CD4-positive, alpha-beta T cell treated with Interleukin-15 for 1 hour (primary cell): ENCODE measurements around the gene KCNIP1.
"Not testable (repeated sequence)": the region's sequence is repeated elsewhere in the genome, so short reads cannot be mapped to it uniquely, and the experiment has no call there.

Experiments used
- DNase-seq: peaks from one replicate; pipeline ENCODE4 v3.0.0-alpha.2; 2020

Gene KCNIP1

GRCh38 chr5:170538696-170539586 lies 35.1 kb downstream of the KCNIP1 start:
- no peak for DNase-seq

- no peak for DNase-seq
Measured at GRCh38 chr5:170540271-170540670, 36.5 kb downstream of the KCNIP1 start.

- DNase-seq, result no peak
Measured at GRCh38 chr5:170541146-170541769, 37.4 kb downstream of the KCNIP1 start.

GRCh38 chr5:170542691-170543293 lies 39.0 kb downstream of the KCNIP1 start:
- DNase-seq, result no peak

- no peak for DNase-seq
Measured at GRCh38 chr5:170545313-170545712, 41.5 kb downstream of the KCNIP1 start.

- no peak for DNase-seq
Measured at GRCh38 chr5:170545811-170546210, 42.0 kb downstream of the KCNIP1 start.

GRCh38 chr5:170546282-170546681 lies 42.5 kb downstream of the KCNIP1 start:
- DNase-seq, result no peak

GRCh38 chr5:170550382-170550781 lies 46.6 kb downstream of the KCNIP1 start:
- not testable (repeated sequence) for DNase-seq

- DNase-seq, result no peak
Measured at GRCh38 chr5:170551076-170551475, 47.3 kb downstream of the KCNIP1 start.

- DNase-seq, result no peak
Measured at GRCh38 chr5:170551622-170552021, 47.8 kb downstream of the KCNIP1 start.

GRCh38 chr5:170552621-170553115 lies 48.8 kb downstream of the KCNIP1 start:
- DNase-seq, result no peak

GRCh38 chr5:170553218-170553617 lies 49.4 kb downstream of the KCNIP1 start:
- no peak for DNase-seq

GRCh38 chr5:170554521-170555267 lies 50.9 kb downstream of the KCNIP1 start:
- DNase-seq, result no peak

- no peak for DNase-seq
Measured at GRCh38 chr5:170557314-170557713, 53.5 kb downstream of the KCNIP1 start.

- no peak for DNase-seq
Measured at GRCh38 chr5:170559296-170559695, 55.5 kb downstream of the KCNIP1 start.

GRCh38 chr5:170560938-170561337 lies 57.1 kb downstream of the KCNIP1 start:
- DNase-seq, result no peak

GRCh38 chr5:170562166-170562874 lies 58.5 kb downstream of the KCNIP1 start:
- no peak for DNase-seq

- DNase-seq, result no peak
Measured at GRCh38 chr5:170562875-170563228, 59.0 kb downstream of the KCNIP1 start.

- no peak for DNase-seq
Measured at GRCh38 chr5:170563824-170564567, 60.2 kb downstream of the KCNIP1 start.

- no peak for DNase-seq
Measured at GRCh38 chr5:170565072-170565471, 61.3 kb downstream of the KCNIP1 start.

GRCh38 chr5:170569101-170569500 lies 65.3 kb downstream of the KCNIP1 start:
- no peak for DNase-seq

- DNase-seq, result no peak
Measured at GRCh38 chr5:170570476-170570875, 66.7 kb downstream of the KCNIP1 start.
